Epithelial cell of prostate (primary cell): ENCODE results near the gene NOM1.

Experiments
- DNase-seq: peaks from one replicate; pipeline ENCODE4 v3.0.0-alpha.2; 2011; ENCODE audit warnings: low read depth, low spot score
- H3K27ac ChIP-seq: fragments of 450-650 bp; 2 replicates; pipeline ENCODE4 v1.5.1; 2017; ENCODE audit warnings: mild to moderate bottlenecking

The NOM1 gene

DNA sequence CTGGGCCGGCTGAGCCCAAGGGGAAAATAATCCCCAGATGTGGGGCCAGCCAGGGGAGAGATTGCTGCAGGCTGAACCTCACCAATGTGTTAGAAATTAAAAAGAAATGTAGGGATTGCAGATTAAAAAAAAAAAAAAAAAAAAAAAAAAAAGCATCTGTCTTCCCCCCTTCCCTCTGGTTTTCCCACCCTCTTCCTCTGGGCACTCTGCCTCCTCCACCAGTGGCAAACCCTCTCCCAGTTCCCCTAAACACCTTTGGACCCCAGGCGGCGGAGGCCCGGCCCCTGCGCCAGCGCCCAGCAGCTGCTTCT is 53.9 kb downstream of the NOM1 start:
- no peak overlapping the region for H3K27ac ChIP-seq
- no peak for DNase-seq

GRCh38 chr7:157003756-157004520 is 54.4 kb downstream of the NOM1 start:
- H3K27ac ChIP-seq, result no peak overlapping the region
- DNase-seq, result no peak

- no peak for DNase-seq
- H3K27ac ChIP-seq, result no peak overlapping the region
Measured at GRCh38 chr7:157004521-157005455, 55.3 kb downstream of the NOM1 start.

- no peak for DNase-seq
- no peak overlapping the region for H3K27ac ChIP-seq
Measured at GRCh38 chr7:157005456-157006204, 56.1 kb downstream of the NOM1 start.

- DNase-seq, result no peak
Measured at GRCh38 chr7:157006205-157006747, 56.8 kb downstream of the NOM1 start.

GRCh38 chr7:157006829-157007469 is 57.4 kb downstream of the NOM1 start:
- DNase-seq, result no peak
- no peak overlapping the region for H3K27ac ChIP-seq

More at GRCh38 chr7:157006205-157006747, 56.8 kb downstream of the NOM1 start:
- no peak overlapping the region for H3K27ac ChIP-seq

GRCh38 chr7:157007470-157008066 is 58.1 kb downstream of the NOM1 start:
- H3K27ac ChIP-seq, result no peak overlapping the region
- no peak for DNase-seq

GRCh38 chr7:157008206-157009169 is 59.0 kb downstream of the NOM1 start:
- no peak for DNase-seq

DNA sequence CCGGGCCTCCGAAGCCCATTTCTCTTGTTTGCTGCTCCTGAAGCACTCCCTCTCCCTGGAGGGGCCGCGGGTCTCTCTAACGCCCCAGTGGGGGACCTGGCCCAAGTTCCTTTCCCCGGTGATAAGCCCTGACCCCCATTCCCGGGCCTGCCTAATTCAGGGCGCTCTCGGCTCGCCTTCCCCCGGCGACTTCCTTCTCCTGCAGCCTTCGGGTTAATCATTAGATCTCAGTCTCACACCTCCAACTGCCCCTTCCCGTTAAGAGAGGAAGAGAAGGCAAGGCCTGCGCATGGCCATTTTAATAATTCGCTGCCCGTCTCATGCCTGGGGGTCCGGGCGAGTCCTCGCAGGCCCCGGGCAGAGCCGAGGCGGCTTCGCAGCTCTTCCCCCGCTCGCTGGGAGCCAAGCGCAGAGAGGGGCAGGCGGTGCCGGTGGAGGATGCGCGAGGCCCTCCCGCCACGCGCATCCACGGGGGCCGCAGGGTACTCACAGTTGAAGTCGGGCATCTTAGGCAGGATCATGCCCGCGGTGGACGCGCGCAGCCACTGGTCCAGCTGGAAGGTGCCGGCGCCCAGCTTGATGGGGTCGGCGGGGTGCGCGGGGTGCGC is 59.8 kb downstream of the NOM1 start:
- no peak for DNase-seq
- H3K27ac ChIP-seq, result no peak overlapping the region

More at GRCh38 chr7:157008206-157009169, 59.0 kb downstream of the NOM1 start:
- H3K27ac ChIP-seq, result no peak overlapping the region

DNA sequence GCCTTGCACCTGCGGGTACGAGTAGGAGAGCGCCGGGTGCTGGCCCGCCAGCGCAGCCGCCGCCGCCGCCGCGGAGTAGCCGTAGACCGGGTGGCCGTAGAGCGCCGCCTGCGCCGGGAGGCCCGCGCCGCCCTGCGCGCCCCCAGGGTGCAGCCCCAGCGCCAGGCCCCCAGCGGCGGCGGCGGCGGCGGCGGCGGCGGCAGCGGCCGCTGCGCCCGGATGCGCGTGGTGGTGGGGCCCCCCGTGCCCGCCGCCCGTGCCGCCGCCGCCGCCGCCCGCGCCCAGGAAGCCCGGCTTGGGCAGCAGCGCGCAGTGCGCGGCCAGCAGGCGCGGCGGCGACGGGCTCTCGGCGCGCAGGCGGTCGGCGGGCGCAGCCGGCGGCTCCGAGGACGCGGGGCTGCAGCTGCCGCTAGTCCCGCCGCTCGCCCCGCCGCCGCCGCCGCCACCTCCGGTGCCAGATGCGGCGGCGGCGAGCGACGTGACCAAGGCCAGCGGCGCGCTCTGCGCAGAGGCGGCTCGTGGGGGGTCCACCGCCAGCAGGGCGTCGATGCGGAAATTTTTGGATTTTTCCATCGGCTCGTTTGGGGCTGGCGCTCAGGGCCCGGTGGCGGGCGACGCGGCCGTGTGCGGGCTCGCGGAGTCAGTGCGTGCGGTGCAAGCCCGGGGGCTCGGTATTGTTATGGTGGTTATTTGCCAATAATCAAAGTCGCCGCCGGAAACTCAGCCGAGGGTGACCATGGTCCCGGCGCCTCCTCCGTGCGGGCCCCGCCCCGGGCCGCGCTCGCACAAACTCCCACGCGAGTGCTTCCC is 60.5 kb downstream of the NOM1 start:
- no peak overlapping the region for H3K27ac ChIP-seq
- DNase-seq, result no peak

DNA sequence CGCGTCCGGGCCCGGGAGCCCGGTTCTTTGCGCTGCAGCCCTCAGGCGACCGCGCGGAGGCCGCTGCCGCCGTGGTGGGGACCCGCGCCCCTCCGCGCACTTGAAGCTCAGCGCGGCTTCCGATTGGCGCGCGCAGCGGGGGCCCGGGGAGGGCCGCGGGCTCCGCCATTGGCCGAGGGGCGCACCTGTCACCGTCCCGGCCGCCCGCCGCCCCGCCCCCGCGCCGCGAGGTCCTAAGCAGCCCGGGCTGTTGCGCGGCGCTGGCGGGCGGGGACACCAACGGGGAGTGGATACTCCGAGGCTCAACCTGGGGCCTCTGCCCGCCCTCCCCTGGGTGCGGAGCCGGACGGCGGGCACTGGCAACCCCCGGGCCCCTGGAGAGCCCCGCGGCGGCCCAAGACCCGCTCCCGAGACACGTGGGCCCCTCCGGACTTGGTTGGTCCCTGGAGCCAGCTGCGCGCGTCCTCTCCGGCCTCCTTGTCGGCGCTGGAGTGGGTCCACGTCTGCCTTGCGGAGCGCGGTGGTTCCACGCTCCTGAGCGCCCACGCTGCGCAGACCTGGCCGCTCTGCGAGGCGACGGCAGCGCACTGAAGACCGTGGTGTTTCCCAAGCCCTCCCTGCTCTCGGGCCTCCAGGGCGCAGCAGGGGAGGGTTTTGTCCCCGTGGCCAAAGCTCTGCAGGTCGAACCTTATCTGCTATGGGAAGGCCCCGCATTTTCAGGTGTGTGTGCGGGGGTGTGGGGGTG is 61.2 kb downstream of the NOM1 start, which contains the start of gene MNX1:
Gene MNX1, minus strand, starts transcription at position 76 of the 745 bp plus-strand sequence. CDS start 313 bp downstream, outside the sequence.
- H3K27ac ChIP-seq, result no peak within 1 kb of the TSS
- DNase-seq, result peak; percentile 22

DNA sequence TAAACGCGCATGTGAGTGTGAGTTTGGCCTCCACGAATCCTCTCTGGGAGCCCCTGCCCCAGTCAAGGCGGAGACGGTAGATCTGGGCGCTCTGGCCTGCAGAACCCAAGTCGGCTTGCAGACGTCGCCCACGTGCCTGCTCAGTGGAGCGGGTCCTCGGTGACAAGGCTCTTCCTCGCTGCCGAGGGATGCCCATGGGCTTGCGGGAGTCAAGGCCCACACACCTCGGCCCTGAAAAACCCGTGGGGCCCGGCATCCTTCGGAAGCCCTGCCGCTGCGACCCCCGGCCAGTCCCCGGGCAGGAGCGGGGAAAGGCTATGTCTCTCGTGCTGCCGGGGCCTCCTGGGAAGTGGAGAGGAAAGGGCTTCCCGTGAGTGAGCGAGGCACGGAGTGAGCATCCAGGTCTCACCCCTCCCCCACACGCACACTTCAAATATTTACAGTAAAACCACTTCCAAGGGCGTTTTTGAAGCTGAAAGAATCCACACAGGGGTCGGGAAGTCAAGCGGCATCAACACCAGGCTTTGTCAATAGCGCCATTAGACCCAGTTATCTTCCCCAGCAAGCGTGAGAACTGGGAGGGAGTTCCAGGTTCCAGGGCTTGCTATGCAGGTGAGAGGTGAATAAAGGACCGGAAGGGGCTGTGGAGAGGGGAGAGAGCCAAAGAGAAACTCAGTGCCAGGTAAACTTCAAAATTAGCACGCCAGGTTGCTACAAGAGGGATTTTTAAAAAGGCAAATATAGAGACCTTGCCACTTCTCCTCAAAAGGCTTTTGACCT is 62.0 kb downstream of the NOM1 start:
- H3K27ac ChIP-seq, result no peak overlapping the region
- no peak for DNase-seq

GRCh38 chr7:157012113-157012547 is 62.6 kb downstream of the NOM1 start:
- DNase-seq, result no peak
- no peak overlapping the region for H3K27ac ChIP-seq

GRCh38 chr7:157013101-157013500 is 63.6 kb downstream of the NOM1 start:
- no peak for DNase-seq
- H3K27ac ChIP-seq, result no peak overlapping the region
